DMS153 treated with DMSO at 0.1 percent for 48 hours (cell line): ENCODE results near the gene TCF3.
"Not testable (repeated sequence)": the region's sequence is repeated elsewhere in the genome, so short reads cannot be mapped to it uniquely, and the experiment has no call there.

Experiments used
- DNase-seq: peaks from one replicate; lab custom pipeline; 2025; ENCODE audit not compliant: unreplicated experiment; lab: John Stamatoyannopoulos, UW

Gene TCF3

GRCh38 chr19:1672769-1673644 lies 20.6 kb upstream of the TCF3 start:
- no peak for DNase-seq

DNA sequence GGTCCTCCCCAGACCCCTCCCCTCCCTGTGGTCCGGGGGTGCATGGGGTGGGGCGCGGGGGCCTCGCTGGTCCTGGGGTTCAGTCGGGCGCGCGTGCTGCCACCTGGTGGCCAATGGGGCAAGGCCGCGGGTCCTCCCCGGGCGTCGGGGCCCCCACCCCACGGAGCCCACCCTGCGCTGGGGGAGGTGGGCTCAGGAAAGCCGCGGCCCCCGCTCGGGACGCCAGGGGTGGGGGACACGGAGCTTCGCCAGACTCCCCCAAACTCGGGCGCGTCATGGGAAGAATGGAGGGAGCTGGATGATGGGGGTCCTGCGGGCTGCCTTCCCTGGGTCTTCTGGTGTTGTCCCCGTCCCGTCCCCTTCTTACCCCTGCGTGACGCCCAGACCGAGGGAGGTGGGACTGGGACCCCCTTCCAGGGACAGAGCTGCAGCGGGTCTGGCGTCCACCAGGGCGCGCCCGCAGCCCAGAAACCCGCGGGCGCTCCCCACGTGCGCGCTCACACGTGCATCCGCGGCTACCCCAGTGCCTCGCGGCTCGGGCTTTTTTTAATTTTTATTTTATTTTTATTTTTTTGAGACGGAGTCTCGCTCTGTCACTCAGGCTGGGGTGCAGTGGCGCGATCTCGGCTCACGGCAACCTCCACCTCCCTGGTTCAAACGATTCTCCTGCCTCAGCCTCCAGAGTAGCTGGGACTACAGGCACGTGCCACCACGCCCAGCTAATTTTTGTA lies 19.8 kb upstream of the TCF3 start:
- DNase-seq = no peak

DNA sequence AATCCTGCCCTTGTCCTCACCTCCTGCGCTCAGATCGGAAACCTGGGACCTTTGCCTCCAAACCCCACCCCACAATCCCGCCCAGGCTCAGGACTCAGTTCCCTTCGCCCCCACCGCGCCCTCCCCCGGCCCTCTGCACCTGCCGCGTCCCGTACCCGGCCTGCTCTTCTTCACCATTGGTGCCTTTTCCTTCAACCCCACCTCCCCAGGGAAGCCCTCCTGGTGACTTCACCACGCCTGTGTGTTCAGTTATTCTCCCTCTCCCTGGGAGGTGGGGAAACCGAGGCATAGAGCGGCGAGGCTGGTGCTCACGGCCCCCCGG lies 19.3 kb upstream of the TCF3 start:
- no peak for DNase-seq

- not testable (repeated sequence) for DNase-seq
Measured at GRCh38 chr19:1670747-1671146, 18.3 kb upstream of the TCF3 start.

GRCh38 chr19:1668486-1669270 lies 16.3 kb upstream of the TCF3 start:
- no peak for DNase-seq

DNA sequence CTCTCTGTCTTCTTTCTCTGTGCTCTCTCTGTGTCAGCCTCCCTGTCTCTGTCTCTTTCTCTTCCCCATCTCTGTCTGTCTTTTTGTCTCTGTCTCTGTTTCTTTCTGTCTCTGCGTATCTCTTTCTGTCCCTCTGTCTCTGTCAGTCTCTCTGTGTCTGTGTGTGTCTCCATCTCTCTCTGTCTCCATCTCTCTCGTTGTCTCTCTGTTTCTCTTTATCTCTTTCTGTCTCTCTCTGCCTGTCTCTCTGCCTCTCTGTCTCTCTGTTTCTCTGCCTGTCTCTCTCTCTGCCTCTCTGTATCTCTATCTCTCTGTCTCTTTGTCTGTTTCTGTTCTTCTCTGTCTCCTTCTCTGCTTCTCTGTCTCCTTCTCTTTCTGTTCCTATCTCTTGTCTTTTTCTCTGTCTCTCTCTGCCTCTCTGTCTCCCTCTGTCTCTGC lies 15.7 kb upstream of the TCF3 start:
- DNase-seq = no peak

- no peak for DNase-seq
Measured at GRCh38 chr19:1665565-1666047, 13.2 kb upstream of the TCF3 start.

DNA sequence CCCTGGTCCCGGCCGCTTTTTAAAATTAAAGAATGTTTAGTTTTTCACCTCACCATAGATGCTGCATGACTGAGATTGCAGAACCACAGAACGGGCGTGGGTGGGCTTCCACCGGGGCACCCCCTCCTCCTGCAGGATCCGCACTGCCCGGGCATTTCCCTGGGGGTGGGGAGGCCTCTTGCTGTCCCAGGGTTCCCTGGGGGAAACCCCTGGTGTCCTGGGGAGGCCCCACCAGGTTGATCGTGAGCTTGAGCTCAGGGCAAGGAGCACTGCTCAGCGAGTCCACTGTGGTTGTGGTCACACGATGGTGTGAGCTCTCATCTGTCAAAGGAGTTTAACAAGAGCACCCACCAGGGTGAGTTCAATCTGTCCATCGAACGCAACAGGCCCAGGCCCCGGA lies 11.4 kb upstream of the TCF3 start:
- DNase-seq = no peak

DNA sequence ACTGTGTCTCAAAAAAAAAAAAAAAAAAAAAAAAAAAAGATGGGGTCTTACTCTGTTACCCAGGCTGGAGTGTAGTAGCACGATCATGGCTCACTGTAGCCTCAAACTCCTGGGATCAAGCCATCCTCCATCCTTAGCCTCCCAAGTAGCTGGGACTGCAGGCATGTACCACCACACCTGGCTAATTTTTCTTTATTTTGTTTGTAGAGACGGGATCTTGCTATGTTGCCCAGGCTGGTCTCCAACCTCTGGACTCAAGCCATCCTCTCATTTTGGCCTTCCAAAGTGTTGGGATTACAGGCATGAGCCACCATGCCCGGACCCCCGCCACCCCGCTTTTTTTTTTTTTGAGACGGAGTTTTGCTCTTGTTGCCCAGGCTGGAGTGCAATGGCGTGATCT lies 10.8 kb upstream of the TCF3 start:
- not testable (repeated sequence) for DNase-seq

DNA sequence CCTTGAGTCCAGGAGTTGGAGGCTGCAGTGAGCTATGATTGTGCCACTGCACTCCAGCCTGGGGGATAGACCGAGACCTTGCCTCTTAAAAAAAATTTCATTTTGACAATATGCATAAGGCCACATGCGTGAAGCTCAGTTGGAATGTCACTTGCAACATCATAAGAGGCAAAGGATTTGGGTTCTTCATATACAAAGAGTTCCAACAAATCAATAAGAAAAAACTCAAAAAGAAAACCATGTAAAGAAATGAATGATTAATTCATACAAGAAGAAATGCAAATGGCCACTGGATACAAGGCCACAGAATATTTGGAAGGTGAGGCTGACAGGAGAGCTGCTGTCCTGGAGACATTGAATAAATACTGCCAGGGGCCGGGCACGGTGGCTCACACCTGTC lies 9.6 kb upstream of the TCF3 start:
- no peak for DNase-seq

DNA sequence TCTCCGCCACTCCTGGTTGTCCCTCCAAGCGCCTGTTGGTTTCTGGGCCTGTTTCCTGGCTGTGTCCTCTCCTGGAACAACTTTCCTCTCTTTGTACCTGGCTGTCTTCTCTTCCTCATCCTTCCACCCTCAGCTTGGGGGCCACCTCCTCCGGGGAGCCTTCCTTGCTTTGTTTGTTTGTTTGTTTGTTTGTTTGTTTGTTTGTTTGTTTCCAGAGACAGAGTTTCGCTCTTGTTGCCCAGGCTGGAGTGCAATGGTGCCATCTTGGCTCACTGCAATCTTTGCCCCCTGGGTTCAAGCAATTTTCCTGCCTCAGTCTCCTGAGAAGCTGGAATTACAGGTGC lies 6.6 kb upstream of the TCF3 start:
- no peak for DNase-seq

GRCh38 chr19:1658150-1659083 lies 6.0 kb upstream of the TCF3 start:
- no peak for DNase-seq

- no peak for DNase-seq
Measured at GRCh38 chr19:1657746-1658145, 5.3 kb upstream of the TCF3 start.

GRCh38 chr19:1656988-1657536 lies 4.6 kb upstream of the TCF3 start:
- no peak for DNase-seq

GRCh38 chr19:1655987-1656608 lies 3.7 kb upstream of the TCF3 start:
- no peak for DNase-seq

DNA sequence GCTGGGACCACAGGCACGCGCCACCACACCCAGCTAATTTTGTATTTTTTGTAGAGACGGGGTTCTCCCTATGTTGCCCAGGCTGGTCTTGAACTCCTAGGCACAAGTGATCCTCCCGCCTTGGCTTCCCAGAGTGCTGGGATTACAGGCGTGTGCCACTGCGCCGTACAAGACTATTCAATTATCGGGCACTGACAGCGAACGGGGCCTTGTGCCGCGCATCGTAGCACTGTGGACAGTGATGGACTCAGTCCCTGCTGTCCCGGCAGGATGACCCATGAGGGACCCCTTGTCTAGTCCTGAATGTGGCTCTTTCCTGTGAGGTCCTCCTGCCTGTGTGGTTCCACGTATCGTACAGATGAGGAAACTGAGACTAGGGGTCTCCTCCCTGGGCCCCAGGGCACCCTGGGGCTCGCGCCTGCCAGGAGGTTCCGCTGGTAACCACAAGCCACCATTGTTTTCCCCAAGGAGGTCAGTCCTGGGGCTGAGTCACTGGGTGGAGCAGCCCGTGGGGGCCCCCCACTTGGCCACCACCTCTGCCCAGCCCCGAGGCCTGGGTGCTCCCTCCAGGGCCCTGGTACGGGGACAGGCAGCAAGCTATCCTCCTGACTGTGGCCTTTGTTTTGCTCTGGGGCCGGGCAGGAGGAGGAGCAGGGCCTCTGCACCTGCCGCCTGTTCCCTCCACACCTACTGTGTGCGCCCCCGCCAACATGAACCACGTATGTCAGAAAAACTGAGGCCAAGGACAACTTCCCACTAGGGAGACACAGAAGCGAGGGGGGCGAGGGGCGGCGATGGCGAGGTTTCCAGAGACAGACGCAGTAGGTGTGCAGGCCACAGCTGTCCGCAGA lies 2.9 kb upstream of the TCF3 start:
- DNase-seq = no peak

- no peak for DNase-seq
Measured at GRCh38 chr19:1654178-1654792, 1.9 kb upstream of the TCF3 start.

GRCh38 chr19:1653300-1653628 lies 849 bp upstream of the TCF3 start:
- DNase-seq = no peak
